Stomach (tissue), 4 donors: ENCODE measurements around the gene RAB3D.

Experiments used
- EP300 ChIP-seq: sonication (generic); formaldehyde crosslinking; IDR thresholded peaks from one replicate; pipeline ENCODE4 v1.6.1; 2017; ENCODE audit warnings: antibody characterized with exemption
- POLR2A ChIP-seq, 4 donors: fragments of 450-650 bp; IDR thresholded peaks; one replicate each; pipeline ENCODE4 v1.6.1; 2016; ENCODE audit warnings: antibody characterized with exemption in 4 of 4, control low read depth in 2 of 4, mild to moderate bottlenecking in 1 of 4, moderate library complexity in 1 of 4
- POLR2AphosphoS5 ChIP-seq, 3 donors: sonication (generic); formaldehyde crosslinking; IDR thresholded peaks; one replicate each; pipeline ENCODE4 v1.6.1; 2016; ENCODE audit warnings: antibody characterized with exemption in 3 of 3
- TF ChIP-seq, protein P1 (sequence below), 7 experiments: fragments of 450-650 bp in 4 of 7; fragments of 200-600 bp in 3 of 7; sonication (generic) in 3 of 7; IDR thresholded peaks; one replicate each; pipeline ENCODE4 v1.5.1; 2016 to 2019; ENCODE audit warnings: antibody characterized with exemption in 7 of 7, control low read depth in 2 of 7, mild to moderate bottlenecking in 1 of 7

DNA sequence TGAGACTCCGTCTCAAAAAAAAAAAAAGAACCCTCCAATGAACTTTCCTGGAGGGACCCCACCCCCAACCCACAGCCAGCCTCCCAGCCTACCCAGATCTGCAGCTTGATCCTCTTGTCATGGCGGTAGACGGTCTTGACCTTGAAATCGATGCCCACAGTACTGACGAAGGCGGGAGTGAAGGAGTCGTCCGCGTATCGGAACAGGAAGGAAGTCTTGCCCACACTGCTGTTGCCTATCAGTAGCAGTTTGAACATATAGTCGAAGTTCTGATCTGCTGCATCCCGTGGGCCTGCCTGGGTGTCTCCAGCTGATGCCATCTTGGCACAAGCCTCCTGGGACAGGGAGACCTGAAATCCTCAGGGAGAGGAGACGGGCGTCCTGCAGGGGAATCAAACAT is 2.4 kb downstream of the RAB3D start:
- TF ChIP-seq, protein P1, sequence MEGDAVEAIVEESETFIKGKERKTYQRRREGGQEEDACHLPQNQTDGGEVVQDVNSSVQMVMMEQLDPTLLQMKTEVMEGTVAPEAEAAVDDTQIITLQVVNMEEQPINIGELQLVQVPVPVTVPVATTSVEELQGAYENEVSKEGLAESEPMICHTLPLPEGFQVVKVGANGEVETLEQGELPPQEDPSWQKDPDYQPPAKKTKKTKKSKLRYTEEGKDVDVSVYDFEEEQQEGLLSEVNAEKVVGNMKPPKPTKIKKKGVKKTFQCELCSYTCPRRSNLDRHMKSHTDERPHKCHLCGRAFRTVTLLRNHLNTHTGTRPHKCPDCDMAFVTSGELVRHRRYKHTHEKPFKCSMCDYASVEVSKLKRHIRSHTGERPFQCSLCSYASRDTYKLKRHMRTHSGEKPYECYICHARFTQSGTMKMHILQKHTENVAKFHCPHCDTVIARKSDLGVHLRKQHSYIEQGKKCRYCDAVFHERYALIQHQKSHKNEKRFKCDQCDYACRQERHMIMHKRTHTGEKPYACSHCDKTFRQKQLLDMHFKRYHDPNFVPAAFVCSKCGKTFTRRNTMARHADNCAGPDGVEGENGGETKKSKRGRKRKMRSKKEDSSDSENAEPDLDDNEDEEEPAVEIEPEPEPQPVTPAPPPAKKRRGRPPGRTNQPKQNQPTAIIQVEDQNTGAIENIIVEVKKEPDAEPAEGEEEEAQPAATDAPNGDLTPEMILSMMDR (IDR thresholded peaks at IDR 0.05): no peak
- TF ChIP-seq POLR2A (IDR thresholded peaks at IDR 0.05): no peak
- TF ChIP-seq POLR2AphosphoS5 (IDR thresholded peaks at IDR 0.05): no peak
- TF ChIP-seq EP300: no peak
